B cell (primary cell): ENCODE data around the gene MUC5AC. TPM values are rescaled to one million over a fixed set of nuclear protein-coding genes. Genes with fewer than 3 reads are reported as not detected.

Experiments used
- ATAC-seq: fragments of 200-7000 bp; cut with Tn5 transposase; one replicate; pipeline ENCODE4 v1.10.0; 2021; ENCODE audit warnings: low read depth, mild to moderate bottlenecking, moderate number of reproducible peaks, moderate library complexity
- CTCF ChIA-PET: fragments of 350-600 bp; sonication (Branson Sonifier 250); formaldehyde crosslinking; loops from one replicate; lab custom pipeline; 2021; ENCODE audit warnings: antibody characterized with exemption, inconsistent platforms; lab: Charles Lee
- POLR2A ChIA-PET: fragments of 350-600 bp; sonication (Branson Sonifier 250); formaldehyde crosslinking; loops from one replicate; lab custom pipeline; 2021; ENCODE audit warnings: antibody characterized with exemption; lab: Charles Lee
- DNase-seq: peaks from one replicate; pipeline ENCODE4 v3.0.0; 2013
- H2AFZ ChIP-seq: 2 replicates; pipeline ENCODE4 v1.6.1; 2012; ENCODE audit warnings: mild to moderate bottlenecking, low read depth, low read length; ENCODE audit not compliant: insufficient read depth, poor library complexity, severe bottlenecking
- H3K27ac ChIP-seq, 2 donors: 1 replicate in 1 of 2; 2 replicates in 1 of 2; pipeline ENCODE4 v1.5.1; 2012 to 2013; ENCODE audit warnings: low read length in 2 of 2, mild to moderate bottlenecking in 2 of 2, moderate library complexity in 1 of 2
- H3K27me3 ChIP-seq, 4 experiments: fragments of 200-600 bp in 1 of 4; sonication (generic) in 1 of 4; replicated peaks in 1 of 4; 1 replicate in 2 of 4; 2 replicates in 2 of 4; pipeline versions ENCODE4 v1.6.1 to v1.7.0; 2013 to 2016; ENCODE audit warnings: low read length in 3 of 4, mild to moderate bottlenecking in 2 of 4, mixed read lengths in 1 of 4, moderate library complexity in 1 of 4; ENCODE audit not compliant: insufficient read depth in 4 of 4, control insufficient read depth in 3 of 4; ENCODE audit errors: control extremely low read depth in 1 of 4
- H3K36me3 ChIP-seq, 2 experiments: replicated peaks in 1 of 2; 1 replicate in 1 of 2; 2 replicates in 1 of 2; pipeline versions ENCODE4 v1.6.1 to v1.7.1; 2013; ENCODE audit warnings: low read length in 1 of 2; ENCODE audit not compliant: insufficient read depth in 2 of 2, control insufficient read depth in 1 of 2; ENCODE audit errors: control extremely low read depth in 1 of 2, extremely low read depth in 1 of 2
- H3K4me1 ChIP-seq, 2 donors: fragments of 200-600 bp in 1 of 2; sonication (generic) in 1 of 2; 1 replicate in 1 of 2; 2 replicates in 1 of 2; pipeline versions ENCODE4 v1.5.1 to v1.6.1; 2013 to 2017; ENCODE audit warnings: low read length in 2 of 2; ENCODE audit not compliant: control insufficient read depth in 2 of 2, insufficient read depth in 2 of 2
- H3K4me2 ChIP-seq: replicated peaks from 2 replicates; pipeline ENCODE3; 2012; ENCODE audit warnings: mild to moderate bottlenecking, low read depth, low read length; ENCODE audit not compliant: poor library complexity, severe bottlenecking
- H3K4me3 ChIP-seq, 5 experiments: fragments of 200-600 bp in 1 of 5; sonication (generic) in 1 of 5; 1 replicate in 3 of 5; 2 replicates in 2 of 5; pipeline versions ENCODE4 v1.5.1 to v1.7.0; 2011 to 2016; ENCODE audit warnings: low read length in 4 of 5, mild to moderate bottlenecking in 4 of 5, low read depth in 2 of 5, control low read depth in 1 of 5, moderate library complexity in 1 of 5; ENCODE audit not compliant: insufficient read depth in 1 of 5; ENCODE audit errors: control extremely low read depth in 1 of 5, extremely low read depth in 1 of 5
- H3K79me2 ChIP-seq: fragments of 200-600 bp; sonication (generic); one replicate; pipeline ENCODE4 v1.6.0; 2016; ENCODE audit warnings: low read length; ENCODE audit not compliant: control insufficient read depth, insufficient read depth
- H3K9ac ChIP-seq: fragments of 200-600 bp; sonication (generic); 2 replicates; pipeline ENCODE4 v1.6.1; 2017; ENCODE audit warnings: mild to moderate bottlenecking, low read length, moderate library complexity
- H3K9me3 ChIP-seq, 3 donors: one replicate each; pipeline versions ENCODE4 v1.6.1 to v1.7.1; 2013; ENCODE audit warnings: low read length in 2 of 3; ENCODE audit not compliant: control insufficient read depth in 2 of 3, insufficient read depth in 1 of 3; ENCODE audit errors: control extremely low read depth in 1 of 3
- H4K20me1 ChIP-seq: 2 replicates; pipeline ENCODE4 v1.6.0; 2012; ENCODE audit warnings: mild to moderate bottlenecking, low read length; ENCODE audit not compliant: insufficient read depth, control insufficient read depth, poor library complexity, severe bottlenecking
- H3K27ac Mint-ChIP-seq: one replicate; pipeline ENCODE4 v1.8.0; 2021; ENCODE audit warnings: mixed read lengths
- H3K27me3 Mint-ChIP-seq: one replicate; pipeline ENCODE4 v1.8.0; 2021; ENCODE audit warnings: mixed read lengths
- H3K4me1 Mint-ChIP-seq: one replicate; pipeline ENCODE4 v1.8.0; 2021; ENCODE audit warnings: mixed read lengths
- H3K4me3 Mint-ChIP-seq: one replicate; pipeline ENCODE4 v1.8.0; 2021; ENCODE audit warnings: mixed read lengths
- H3K9me3 Mint-ChIP-seq: one replicate; pipeline ENCODE4 v1.8.0; 2022; ENCODE audit warnings: mixed read lengths; ENCODE audit not compliant: insufficient read depth
- EZH2 ChIP-seq: IDR thresholded peaks from 2 replicates; pipeline ENCODE4 v1.6.1; 2012; ENCODE audit warnings: borderline replicate concordance, low read depth, mild to moderate bottlenecking, moderate library complexity, low read length; ENCODE audit not compliant: insufficient read depth, poor library complexity, severe bottlenecking
- WGBS: methylation state at CpG from one replicate; pipeline ENCODE4 v1.1.5; 2013; ENCODE audit warnings: missing lambda C conversion rate; ENCODE audit not compliant: insufficient coverage; 5-methylcytosine and 5-hydroxymethylcytosine counted together
- intact Hi-C: fragments of 100-400 bp; cut with micrococcal nuclease; formaldehyde crosslinking; loops from one replicate; pipeline ENCODE4 v1.10.0; 2022
- polyA plus RNA-seq: library from polyadenylated mRNA; depleted of rRNA; stranded (reverse); fragments of >200 nt; gene quantifications from 2 replicates; pipeline ENCODE4 v1.2.3, GENCODE V29; 2012
- total RNA-seq, 2 donors: library from RNA; stranded (reverse); fragments of 120-200 nt in 1 of 2; gene quantifications; 1 replicate in 1 of 2; 2 replicates in 1 of 2; pipeline versions ENCODE4 v1.2.3 to v1.2.4, GENCODE V29; 2013 to 2022
- TF ChIP-seq, protein P1 (sequence below): fragments of 200-600 bp; IDR thresholded peaks from one replicate; pipeline ENCODE4 v1.8.0; 2022; ENCODE audit warnings: antibody characterized with exemption, mild to moderate bottlenecking

MUC5AC gene
- total and polyA plus RNA-seq, 2 donors (not counting 1 experiment from before 2014, with no cell fraction given) = not detected

GRCh38 chr11:1199751-1200610 is 42.2 kb downstream of the MUC5AC start:
- ChIA-PET POLR2A (no interaction called here), CTCF (interaction anchor here (5.6 kb wide), 1 partner anchor 374 kb away, joined by 57 read pairs; no protein-coding TSS in a partner anchor)
- H3K36me3 ChIP-seq = no peaks in the 10 kb centered on the region
- intact Hi-C loops = loop anchor here (5.0 kb wide), 1 partner anchor 187 kb away; the partner anchor contains the start of gene BRSK2
- H3K4me3 ChIP-seq = no peak overlapping the region
- no peaks in the 10 kb centered on the region for H3K9me3 Mint-ChIP-seq
- ATAC-seq (no peak), DNase-seq (no peak)
- H3K9me3 ChIP-seq = peaks cover 0 to 2% (median 0%) of the 10 kb centered on the region in 3 donors
- no peak overlapping the region for H3K4me2 ChIP-seq
- no peaks in the 10 kb centered on the region for H4K20me1 ChIP-seq
- peaks cover 0 to 6% of the 10 kb centered on the region in 2 donors for H3K4me1 ChIP-seq
- no peak overlapping the region for H3K27ac Mint-ChIP-seq
- TF ChIP-seq, protein P1, sequence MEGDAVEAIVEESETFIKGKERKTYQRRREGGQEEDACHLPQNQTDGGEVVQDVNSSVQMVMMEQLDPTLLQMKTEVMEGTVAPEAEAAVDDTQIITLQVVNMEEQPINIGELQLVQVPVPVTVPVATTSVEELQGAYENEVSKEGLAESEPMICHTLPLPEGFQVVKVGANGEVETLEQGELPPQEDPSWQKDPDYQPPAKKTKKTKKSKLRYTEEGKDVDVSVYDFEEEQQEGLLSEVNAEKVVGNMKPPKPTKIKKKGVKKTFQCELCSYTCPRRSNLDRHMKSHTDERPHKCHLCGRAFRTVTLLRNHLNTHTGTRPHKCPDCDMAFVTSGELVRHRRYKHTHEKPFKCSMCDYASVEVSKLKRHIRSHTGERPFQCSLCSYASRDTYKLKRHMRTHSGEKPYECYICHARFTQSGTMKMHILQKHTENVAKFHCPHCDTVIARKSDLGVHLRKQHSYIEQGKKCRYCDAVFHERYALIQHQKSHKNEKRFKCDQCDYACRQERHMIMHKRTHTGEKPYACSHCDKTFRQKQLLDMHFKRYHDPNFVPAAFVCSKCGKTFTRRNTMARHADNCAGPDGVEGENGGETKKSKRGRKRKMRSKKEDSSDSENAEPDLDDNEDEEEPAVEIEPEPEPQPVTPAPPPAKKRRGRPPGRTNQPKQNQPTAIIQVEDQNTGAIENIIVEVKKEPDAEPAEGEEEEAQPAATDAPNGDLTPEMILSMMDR = no peak
- no peak for TF ChIP-seq EZH2
- no peaks in the 10 kb centered on the region for H3K27me3 Mint-ChIP-seq
- H3K27ac ChIP-seq = no peak overlapping the region
- WGBS = 89% methylated on average over 44 of the region's 47 CpGs
- H3K4me3 Mint-ChIP-seq = no peak overlapping the region
- no peak overlapping the region for H2AFZ ChIP-seq
- no peaks in the 10 kb centered on the region for H3K79me2 ChIP-seq
- H3K9ac ChIP-seq = no peak overlapping the region
- no peaks in the 10 kb centered on the region for H3K4me1 Mint-ChIP-seq
- H3K27me3 ChIP-seq = peaks cover 0 to 15% (median 0%) of the 10 kb centered on the region in 4 experiments

- ATAC-seq (no peak), DNase-seq (no peak)
- Histone ChIP-seq H3K27me3 (peaks cover 0 to 15% (median 0%) of the 10 kb centered on the region in 4 experiments), H3K4me3 (no peak overlapping the region), H3K4me2 (no peak overlapping the region), H3K79me2 (no peaks in the 10 kb centered on the region), H2AFZ (no peak overlapping the region), H3K4me1 (peaks cover 0 to 6% of the 10 kb centered on the region in 2 donors), H3K36me3 (no peaks in the 10 kb centered on the region), H3K9ac (no peak overlapping the region), H3K27ac (no peak overlapping the region), H3K9me3 (peaks cover 0 to 2% (median 0%) of the 10 kb centered on the region in 3 donors), H4K20me1 (no peaks in the 10 kb centered on the region)
- H3K9me3 Mint-ChIP-seq = no peaks in the 10 kb centered on the region
- H3K27ac Mint-ChIP-seq = no peak overlapping the region
- H3K4me1 Mint-ChIP-seq = no peaks in the 10 kb centered on the region
- TF ChIP-seq, protein P1 = no peak
- TF ChIP-seq EZH2 = no peak
- no peaks in the 10 kb centered on the region for H3K27me3 Mint-ChIP-seq
- no peak overlapping the region for H3K4me3 Mint-ChIP-seq
- CTCF ChIA-PET = interaction anchor here (2.5 to 5.6 kb wide), 2 partner anchors 374 to 377 kb away, joined by 11 to 57 read pairs; no protein-coding TSS in a partner anchor
- intact Hi-C loops = loop anchor here (5.0 kb wide), 1 partner anchor 187 kb away; the partner anchor contains the start of gene BRSK2
- POLR2A ChIA-PET = no interaction called here
- 86% methylated on average over 15 of the region's 16 CpGs for WGBS
Measured at GRCh38 chr11:1200611-1201191, 42.9 kb downstream of the MUC5AC start.
